ENCODE measurements around the gene TAF7. TPM values are rescaled to one million over a fixed set of nuclear protein-coding genes. Genes with fewer than 3 reads are reported as not detected.

The TAF7 gene
- polyA plus RNA-seq, 1 of the 3 experiments (the other 2 are of a cell fraction) = 30.6 TPM

DNA sequence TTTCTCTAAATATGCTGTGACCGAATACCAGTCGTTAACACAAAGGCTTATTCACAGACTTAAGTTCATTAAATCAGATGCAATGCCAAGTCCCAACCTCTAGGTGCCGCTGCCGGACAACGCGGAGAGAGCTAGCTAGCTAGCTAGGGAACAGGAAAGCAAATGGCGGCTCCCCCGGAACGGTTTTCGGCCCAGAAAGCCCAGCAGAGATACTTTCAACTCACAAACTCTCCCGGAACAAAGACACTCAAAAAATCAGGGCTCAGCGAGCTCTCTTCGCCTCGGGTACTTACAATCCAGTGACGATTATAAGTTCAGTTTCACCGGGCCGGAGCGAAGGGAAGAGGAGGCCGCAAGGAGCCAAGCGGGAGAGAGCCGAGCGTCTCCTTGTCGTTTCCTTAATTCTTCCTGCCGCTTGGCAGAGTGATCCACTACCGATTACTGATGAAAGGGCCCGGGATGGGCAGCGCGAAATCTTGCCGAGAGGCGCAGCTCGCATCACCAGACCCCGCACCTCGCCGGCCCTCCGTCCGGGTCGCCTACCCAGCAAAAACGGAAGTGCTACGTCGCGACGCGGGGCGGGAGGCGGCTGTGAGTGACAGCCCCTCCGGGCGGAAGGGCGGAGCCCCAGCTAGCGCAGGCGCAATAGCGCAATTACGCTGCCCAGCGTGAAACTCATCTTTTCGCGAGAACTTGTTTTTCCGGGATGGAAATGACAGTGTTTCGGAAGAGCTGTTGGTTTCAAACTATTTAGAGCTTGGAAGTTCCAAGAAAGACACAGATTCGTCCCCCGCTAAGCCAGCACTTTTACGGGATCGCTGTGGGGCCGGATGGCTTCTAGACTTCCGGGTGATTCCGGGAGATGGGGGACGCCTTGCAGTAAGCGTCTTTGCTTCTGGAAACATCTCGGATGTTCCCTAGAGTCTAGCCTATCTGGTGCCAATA lies at the start of gene TAF7 (continued):
- TF ChIP-seq ZBTB33 (IDR thresholded peaks at IDR 0.05; ENCODE audit: borderline replicate concordance, low read depth) (peak; percentile 94), NRF1 (IDR thresholded peaks at IDR 0.05; ENCODE audit: low read depth, low read length) (peak; percentile 81), NFIC (IDR thresholded peaks at IDR 0.05; ENCODE audit: borderline replicate concordance) (no peak), POLR2AphosphoS5 (IDR thresholded peaks at IDR 0.05; ENCODE audit: low read depth, low read length) (peak; percentile 91)
- TF ChIP-seq, protein P1, sequence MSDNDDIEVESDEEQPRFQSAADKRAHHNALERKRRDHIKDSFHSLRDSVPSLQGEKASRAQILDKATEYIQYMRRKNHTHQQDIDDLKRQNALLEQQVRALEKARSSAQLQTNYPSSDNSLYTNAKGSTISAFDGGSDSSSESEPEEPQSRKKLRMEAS (IDR thresholded peaks at IDR 0.05; ENCODE audit: low read depth) = peak; percentile 64

DNA sequence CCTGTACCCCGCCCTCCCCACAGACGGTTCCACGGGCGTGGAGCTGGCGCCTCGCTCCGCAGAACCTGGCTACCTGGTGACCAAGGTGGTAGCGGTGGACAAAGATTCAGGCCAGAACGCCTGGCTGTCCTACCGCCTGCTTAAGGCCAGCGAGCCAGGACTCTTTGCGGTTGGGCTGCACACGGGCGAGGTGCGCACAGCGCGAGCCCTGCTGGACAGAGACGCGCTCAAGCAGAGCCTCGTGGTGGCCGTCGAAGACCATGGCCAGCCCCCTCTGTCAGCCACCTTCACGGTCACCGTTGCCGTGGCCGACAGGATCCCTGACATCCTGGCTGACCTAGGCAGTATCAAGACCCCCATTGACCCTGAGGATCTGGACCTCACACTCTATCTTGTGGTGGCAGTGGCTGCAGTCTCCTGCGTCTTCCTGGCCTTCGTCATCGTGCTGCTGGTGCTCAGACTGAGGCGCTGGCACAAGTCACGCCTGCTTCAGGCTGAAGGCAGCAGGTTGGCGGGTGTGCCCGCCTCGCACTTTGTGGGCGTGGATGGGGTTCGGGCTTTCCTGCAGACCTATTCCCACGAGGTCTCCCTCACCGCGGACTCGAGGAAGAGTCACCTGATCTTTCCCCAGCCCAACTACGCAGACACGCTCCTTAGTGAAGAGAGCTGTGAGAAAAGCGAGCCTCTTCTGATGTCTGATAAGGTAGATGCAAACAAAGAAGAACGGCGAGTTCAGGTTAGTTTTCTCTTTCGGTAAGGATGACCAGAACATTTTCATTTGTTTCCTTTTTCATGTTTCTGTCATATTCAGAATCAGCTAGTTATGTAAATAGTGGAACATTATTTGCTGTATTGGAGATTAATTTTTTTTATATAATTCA lies 45.7 kb upstream of the TAF7 start:
- no peak overlapping the region for H2AFZ ChIP-seq (ENCODE audit: low read depth)
- ChIA-PET POLR2A (no interaction called here), CTCF (interaction anchor here (0.8 kb wide), 1 partner anchor 197 kb away, joined by 3 read pairs; no protein-coding TSS in a partner anchor)
- no peaks in the 10 kb centered on the region for H3K4me1 ChIP-seq (ENCODE audit: control insufficient read depth in 1 of 2, insufficient read depth in 2 of 2, low read depth in 1 of 2, low read length in 1 of 2)
- peaks cover 7% of the 10 kb centered on the region; the same call in 1 of the 2 replicates for H3K9me3 ChIP-seq
- TF ChIP-seq NRF1 (IDR thresholded peaks at IDR 0.05; ENCODE audit: low read depth, low read length) (no peak), GATA2 (CRISPR knock-in tag; IDR thresholded peaks at IDR 0.05) (no peak), EZH2phosphoT487 (IDR thresholded peaks at IDR 0.05; ENCODE audit: borderline replicate concordance, low read depth) (no peak), NFIC (IDR thresholded peaks at IDR 0.05; ENCODE audit: borderline replicate concordance) (no peak), ELF1 (IDR thresholded peaks at IDR 0.05) (no peak), RXRA (IDR thresholded peaks at IDR 0.05; ENCODE audit: borderline replicate concordance, low read depth) (no peak), RCOR1 (IDR thresholded peaks at IDR 0.05; ENCODE audit: low read length) (no peak), ZBTB33 (IDR thresholded peaks at IDR 0.05; ENCODE audit: borderline replicate concordance, low read depth) (no peak)
- 77% methylated on average over 44 of the region's 46 CpGs for WGBS (ENCODE audit: low lambda C conversion rate)
- peak overlapping the region in 1 of 2 experiments; percentile 12; a peak in 1 of 4 replicates for H3K4me3 ChIP-seq (ENCODE audit: low read depth in 2 of 2, low read length in 1 of 2)
- no peaks in the 10 kb centered on the region for H3K9me2 ChIP-seq
- no peak overlapping the region for H3K27ac ChIP-seq (ENCODE audit: low read depth in 2 of 2, low read length in 1 of 2)
- H3F3A ChIP-seq (replicated peaks; ENCODE audit: insufficient read depth) = no peaks in the 10 kb centered on the region
- H3K4me2 ChIP-seq = no peak overlapping the region
- H3K79me2 ChIP-seq (ENCODE audit: insufficient read depth) = no peaks in the 10 kb centered on the region
- DNase-seq = no peak
- no peaks in the 10 kb centered on the region for H4K20me1 ChIP-seq (ENCODE audit: insufficient read depth)
- H3K27me3 ChIP-seq (ENCODE audit: insufficient read depth) = no peaks in the 10 kb centered on the region
- H3K36me3 ChIP-seq (replicated peaks in 1 of 2; ENCODE audit: control insufficient read depth in 1 of 2, insufficient read depth in 2 of 2, low read length in 1 of 2) = peaks cover 0 to 12% of the 10 kb centered on the region in 2 experiments
- H3K9ac ChIP-seq = no peak overlapping the region

Data from SK-N-SH (cell line).